Superior temporal gyrus (tissue), 1 donor: ENCODE results near the gene FAM209B.
"Not testable (repeated sequence)": the region's sequence is repeated elsewhere in the genome, so short reads cannot be mapped to it uniquely, and the experiment has no call there.

ENCODE experiments used
- DNase-seq: peaks from one replicate; pipeline ENCODE4 v3.0.0-alpha.2; 2016; ENCODE audit errors: extremely low spot score

The FAM209B gene

GRCh38 chr20:56532946-56533345 lies at the start of gene FAM209B:
Gene FAM209B (plus strand): TSS chr20:56533246. CDS start chr20:56533342, 96 bp downstream.
- DNase-seq, result not testable (repeated sequence)

GRCh38 chr20:56483970-56484369 lies 49.1 kb upstream of the FAM209B start:
- no peak for DNase-seq

GRCh38 chr20:56487216-56487615 lies 45.8 kb upstream of the FAM209B start:
- DNase-seq, result no peak

GRCh38 chr20:56488566-56488965 lies 44.5 kb upstream of the FAM209B start:
- DNase-seq, result no peak

GRCh38 chr20:56501116-56501515 lies 31.9 kb upstream of the FAM209B start:
- DNase-seq, result no peak

GRCh38 chr20:56503916-56504315 lies 29.1 kb upstream of the FAM209B start:
- no peak for DNase-seq

GRCh38 chr20:56504373-56505005 lies 28.6 kb upstream of the FAM209B start:
- no peak for DNase-seq

GRCh38 chr20:56506103-56506502 lies 26.9 kb upstream of the FAM209B start:
- no peak for DNase-seq

GRCh38 chr20:56511926-56512325 lies 21.1 kb upstream of the FAM209B start:
- DNase-seq, result no peak

GRCh38 chr20:56513161-56514150 lies 19.6 kb upstream of the FAM209B start:
- no peak for DNase-seq

- peak; percentile 72 for DNase-seq
Observed at GRCh38 chr20:56516631-56517030, 16.4 kb upstream of the FAM209B start.

- DNase-seq, result no peak
Observed at GRCh38 chr20:56517211-56517610, 15.8 kb upstream of the FAM209B start.

- no peak for DNase-seq
Observed at GRCh38 chr20:56517641-56518040, 15.4 kb upstream of the FAM209B start.

- no peak for DNase-seq
Observed at GRCh38 chr20:56518126-56518525, 14.9 kb upstream of the FAM209B start.

- no peak for DNase-seq
Observed at GRCh38 chr20:56518721-56519398, 14.2 kb upstream of the FAM209B start.

GRCh38 chr20:56519551-56519950 lies 13.5 kb upstream of the FAM209B start:
- DNase-seq, result no peak

- DNase-seq, result no peak
Observed at GRCh38 chr20:56520180-56520579, 12.9 kb upstream of the FAM209B start.

- not testable (repeated sequence) for DNase-seq
Observed at GRCh38 chr20:56520746-56521354, 12.2 kb upstream of the FAM209B start.

- no peak for DNase-seq
Observed at GRCh38 chr20:56522311-56522710, 10.7 kb upstream of the FAM209B start.

GRCh38 chr20:56524444-56524843 lies 8.6 kb upstream of the FAM209B start, which contains the start of gene FAM209A:
Gene FAM209A (plus strand): TSS chr20:56524744. CDS start chr20:56524809, 65 bp downstream.
- not testable (repeated sequence) for DNase-seq

- no peak for DNase-seq
Observed at GRCh38 chr20:56527521-56527920, 5.5 kb upstream of the FAM209B start.

GRCh38 chr20:56537997-56538396 lies 5.0 kb downstream of the FAM209B start:
- no peak for DNase-seq
